DND-41 (cell line): ENCODE results near the gene ST7.

ENCODE experiments used
- EZH2 ChIP-seq: IDR thresholded peaks from 3 replicates; pipeline ENCODE4 v1.6.1; 2012; ENCODE audit warnings: borderline replicate concordance, low read depth, mild to moderate bottlenecking, moderate library complexity, low read length, inconsistent platforms; ENCODE audit not compliant: severe bottlenecking
- TF ChIP-seq, protein P1 (sequence below): IDR thresholded peaks from 2 replicates; pipeline ENCODE4 v1.5.1; 2012; ENCODE audit warnings: borderline replicate concordance, low read length, moderate library complexity, mild to moderate bottlenecking; ENCODE audit not compliant: poor library complexity, severe bottlenecking; ENCODE audit errors: extremely low read depth

DNA sequence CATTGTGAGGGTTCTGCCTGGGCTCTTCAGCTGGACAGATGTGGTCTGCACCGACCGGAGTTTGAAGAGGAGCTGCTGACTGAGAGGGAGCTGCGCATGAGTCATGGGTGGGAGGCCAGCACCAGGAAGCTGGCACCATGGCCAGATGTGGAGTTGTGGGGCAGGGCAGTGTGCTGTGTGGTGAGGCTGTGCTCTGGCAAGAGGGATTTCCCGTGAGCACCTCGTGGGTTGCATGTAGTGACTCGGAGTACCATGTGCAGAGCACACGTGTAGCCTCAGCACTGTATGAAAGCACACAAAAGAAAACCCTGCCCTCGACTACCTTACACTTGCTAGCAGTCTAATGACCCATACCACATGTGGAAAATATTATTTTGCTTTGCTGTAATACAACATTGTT is 266.2 kb downstream of the ST7 start:
- TF ChIP-seq, protein P1, sequence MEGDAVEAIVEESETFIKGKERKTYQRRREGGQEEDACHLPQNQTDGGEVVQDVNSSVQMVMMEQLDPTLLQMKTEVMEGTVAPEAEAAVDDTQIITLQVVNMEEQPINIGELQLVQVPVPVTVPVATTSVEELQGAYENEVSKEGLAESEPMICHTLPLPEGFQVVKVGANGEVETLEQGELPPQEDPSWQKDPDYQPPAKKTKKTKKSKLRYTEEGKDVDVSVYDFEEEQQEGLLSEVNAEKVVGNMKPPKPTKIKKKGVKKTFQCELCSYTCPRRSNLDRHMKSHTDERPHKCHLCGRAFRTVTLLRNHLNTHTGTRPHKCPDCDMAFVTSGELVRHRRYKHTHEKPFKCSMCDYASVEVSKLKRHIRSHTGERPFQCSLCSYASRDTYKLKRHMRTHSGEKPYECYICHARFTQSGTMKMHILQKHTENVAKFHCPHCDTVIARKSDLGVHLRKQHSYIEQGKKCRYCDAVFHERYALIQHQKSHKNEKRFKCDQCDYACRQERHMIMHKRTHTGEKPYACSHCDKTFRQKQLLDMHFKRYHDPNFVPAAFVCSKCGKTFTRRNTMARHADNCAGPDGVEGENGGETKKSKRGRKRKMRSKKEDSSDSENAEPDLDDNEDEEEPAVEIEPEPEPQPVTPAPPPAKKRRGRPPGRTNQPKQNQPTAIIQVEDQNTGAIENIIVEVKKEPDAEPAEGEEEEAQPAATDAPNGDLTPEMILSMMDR, result no peak
- no peak for TF ChIP-seq EZH2
